Globus pallidus (tissue), 1 donor: ENCODE measurements around the gene PCTP.

ENCODE experiments used
- DNase-seq: peaks from one replicate; pipeline ENCODE4 v3.0.0-alpha.2; 2015; ENCODE audit warnings: low spot score

The PCTP gene

GRCh38 chr17:55750750-55751657 lies at the start of gene PCTP:
Gene PCTP, plus strand, starts transcription at chr17:55751051. Its CDS starts 53 bp downstream, at chr17:55751104.
- peak; percentile 77 for DNase-seq

- no peak for DNase-seq
Observed at GRCh38 chr17:55702150-55702549, 48.7 kb upstream of the PCTP start.

- DNase-seq = no peak
Observed at GRCh38 chr17:55704401-55704800, 46.5 kb upstream of the PCTP start.

- DNase-seq = no peak
Observed at GRCh38 chr17:55705847-55706246, 45.0 kb upstream of the PCTP start.

- no peak for DNase-seq
Observed at GRCh38 chr17:55706808-55707773, 43.8 kb upstream of the PCTP start.

- no peak for DNase-seq
Observed at GRCh38 chr17:55708175-55708974, 42.5 kb upstream of the PCTP start.

GRCh38 chr17:55709440-55709839 lies 41.4 kb upstream of the PCTP start:
- DNase-seq = no peak

- DNase-seq = no peak
Observed at GRCh38 chr17:55709984-55710383, 40.9 kb upstream of the PCTP start.

- no peak for DNase-seq
Observed at GRCh38 chr17:55710410-55710809, 40.4 kb upstream of the PCTP start.

- DNase-seq = no peak
Observed at GRCh38 chr17:55710829-55711496, 39.9 kb upstream of the PCTP start.

- DNase-seq = no peak
Observed at GRCh38 chr17:55717432-55717831, 33.4 kb upstream of the PCTP start.

- DNase-seq = peak; percentile 54
Observed at GRCh38 chr17:55717898-55718735, 32.7 kb upstream of the PCTP start.

- DNase-seq = no peak
Observed at GRCh38 chr17:55720919-55721836, 29.7 kb upstream of the PCTP start.

- DNase-seq = no peak
Observed at GRCh38 chr17:55722016-55722736, 28.7 kb upstream of the PCTP start.

- no peak for DNase-seq
Observed at GRCh38 chr17:55722742-55723487, 27.9 kb upstream of the PCTP start, which contains the start of gene TMEM100. Gene TMEM100, minus strand, starts transcription at chr17:55722864. Its CDS starts 1,794 bp downstream, at chr17:55721070.

- no peak for DNase-seq
Observed at GRCh38 chr17:55723488-55723848, 27.4 kb upstream of the PCTP start.

- DNase-seq = no peak
Observed at GRCh38 chr17:55726440-55726839, 24.4 kb upstream of the PCTP start.

GRCh38 chr17:55727275-55727674 lies 23.6 kb upstream of the PCTP start:
- no peak for DNase-seq
